ENCODE results near the gene DNAAF5.

DNAAF5 gene

GRCh38 chr7:824081-824480 is 97.6 kb downstream of the DNAAF5 start:
- H3K4me3 ChIP-seq (ENCODE audit: low read depth, low read length): no peak overlapping the region
- DNase-seq (ENCODE audit: low read depth): no peak
- TF ChIP-seq, protein P1, sequence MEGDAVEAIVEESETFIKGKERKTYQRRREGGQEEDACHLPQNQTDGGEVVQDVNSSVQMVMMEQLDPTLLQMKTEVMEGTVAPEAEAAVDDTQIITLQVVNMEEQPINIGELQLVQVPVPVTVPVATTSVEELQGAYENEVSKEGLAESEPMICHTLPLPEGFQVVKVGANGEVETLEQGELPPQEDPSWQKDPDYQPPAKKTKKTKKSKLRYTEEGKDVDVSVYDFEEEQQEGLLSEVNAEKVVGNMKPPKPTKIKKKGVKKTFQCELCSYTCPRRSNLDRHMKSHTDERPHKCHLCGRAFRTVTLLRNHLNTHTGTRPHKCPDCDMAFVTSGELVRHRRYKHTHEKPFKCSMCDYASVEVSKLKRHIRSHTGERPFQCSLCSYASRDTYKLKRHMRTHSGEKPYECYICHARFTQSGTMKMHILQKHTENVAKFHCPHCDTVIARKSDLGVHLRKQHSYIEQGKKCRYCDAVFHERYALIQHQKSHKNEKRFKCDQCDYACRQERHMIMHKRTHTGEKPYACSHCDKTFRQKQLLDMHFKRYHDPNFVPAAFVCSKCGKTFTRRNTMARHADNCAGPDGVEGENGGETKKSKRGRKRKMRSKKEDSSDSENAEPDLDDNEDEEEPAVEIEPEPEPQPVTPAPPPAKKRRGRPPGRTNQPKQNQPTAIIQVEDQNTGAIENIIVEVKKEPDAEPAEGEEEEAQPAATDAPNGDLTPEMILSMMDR (IDR thresholded peaks at IDR 0.05; ENCODE audit: low read depth, low read length, missing control alignments): no peak

- TF ChIP-seq, protein P1 (IDR thresholded peaks at IDR 0.05; ENCODE audit: low read depth, low read length, missing control alignments): no peak
- DNase-seq (ENCODE audit: low read depth): no peak
- H3K4me3 ChIP-seq (ENCODE audit: low read depth, low read length): no peak overlapping the region
Measured at GRCh38 chr7:824664-825063, 98.2 kb downstream of the DNAAF5 start.

GRCh38 chr7:825386-825785 is 98.9 kb downstream of the DNAAF5 start:
- DNase-seq (ENCODE audit: low read depth): no peak
- no peak overlapping the region for H3K4me3 ChIP-seq (ENCODE audit: low read depth, low read length)
- TF ChIP-seq, protein P1 (IDR thresholded peaks at IDR 0.05; ENCODE audit: low read depth, low read length, missing control alignments): no peak

DNA sequence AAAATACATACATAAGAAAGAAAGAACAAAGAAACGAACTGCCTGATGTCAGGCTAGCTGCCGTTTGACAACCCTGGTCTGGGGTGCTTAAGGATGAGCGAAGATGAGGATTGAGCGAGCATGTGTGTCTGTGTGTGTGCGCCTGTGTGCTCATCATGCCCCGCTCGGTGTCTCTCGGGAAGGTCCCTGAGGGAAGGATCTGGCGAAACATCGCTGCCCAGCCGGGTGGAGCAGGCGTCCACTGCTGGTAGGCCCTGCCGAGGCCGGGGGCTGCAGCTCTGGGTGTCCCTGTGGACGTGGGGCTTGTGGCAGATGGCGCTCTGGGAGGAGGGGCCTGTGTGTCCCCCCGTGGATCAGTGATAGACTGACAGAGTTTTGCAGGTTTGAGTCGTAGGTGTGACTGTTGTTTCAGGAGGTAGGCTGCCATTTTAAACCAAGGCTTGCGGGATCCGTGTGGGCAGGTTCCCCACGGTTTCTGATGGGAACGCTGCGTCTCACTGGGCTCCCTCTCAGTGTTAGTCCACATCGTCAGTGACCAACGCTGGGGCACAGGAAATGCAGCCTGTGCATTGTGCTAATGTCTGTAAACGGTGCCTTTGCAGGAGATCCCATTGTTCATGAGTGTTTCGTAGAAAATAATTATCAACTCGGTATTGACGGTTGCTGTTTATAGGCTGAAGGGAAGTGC is 99.9 kb downstream of the DNAAF5 start:
- DNase-seq (ENCODE audit: low read depth): no peak
- TF ChIP-seq, protein P1 (IDR thresholded peaks at IDR 0.05; ENCODE audit: low read depth, low read length, missing control alignments): no peak
- H3K4me3 ChIP-seq (ENCODE audit: low read depth, low read length): no peak overlapping the region

GRCh38 chr7:828793-829561 is 102.5 kb downstream of the DNAAF5 start:
- no peak overlapping the region for H3K4me3 ChIP-seq (ENCODE audit: low read depth, low read length)
- DNase-seq (ENCODE audit: low read depth): no peak
- TF ChIP-seq, protein P1 (IDR thresholded peaks at IDR 0.05; ENCODE audit: low read depth, low read length, missing control alignments): no peak

DNA sequence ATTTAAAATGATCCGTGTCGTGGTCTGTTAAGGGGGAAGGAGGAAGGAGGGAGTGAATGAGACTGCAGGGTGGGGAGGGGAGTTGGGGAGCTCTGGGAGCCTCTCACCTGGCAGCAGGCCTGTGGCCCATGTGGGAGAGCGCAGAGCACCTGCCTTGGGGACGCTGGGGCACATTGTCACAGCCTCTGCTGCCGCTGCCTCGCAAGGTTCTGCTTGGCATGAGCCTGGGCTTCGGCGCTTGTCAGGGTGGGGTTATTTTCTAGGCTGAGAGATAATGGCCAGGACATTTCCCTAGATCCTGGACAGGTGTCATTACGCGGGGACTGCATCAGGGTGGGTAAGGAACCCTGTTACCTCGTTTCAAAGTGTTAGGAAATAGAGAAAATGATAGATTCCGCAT is 103.6 kb downstream of the DNAAF5 start:
- H3K4me3 ChIP-seq (ENCODE audit: low read depth, low read length): no peak overlapping the region
- TF ChIP-seq, protein P1 (IDR thresholded peaks at IDR 0.05; ENCODE audit: low read depth, low read length, missing control alignments): no peak
- no peak for DNase-seq (ENCODE audit: low read depth)
